ENCODE measurements around the gene ATP6V0E2. TPM values are rescaled to one million over a fixed set of nuclear protein-coding genes. Genes with fewer than 3 reads are reported as not detected.

Gene ATP6V0E2
- 10.4 TPM for polyA plus RNA-seq (2013, experiment 1 of 2)
- polyA plus RNA-seq (2013, experiment 2 of 2) = 9.8 TPM

- Histone ChIP-seq H3K18ac (ENCODE audit: low read length) (peak within 1 kb of the TSS; percentile 24), H3K36me3 (ENCODE audit: control insufficient read depth, insufficient read depth, low read length) (no peaks in the 10 kb centered on the region), H3K9ac (ENCODE audit: low read length) (peak within 1 kb of the TSS; percentile 74), H2BK15ac (replicated peaks; ENCODE audit: low read depth) (no peak within 1 kb of the TSS), H2AK5ac (ENCODE audit: low read length) (no peak within 1 kb of the TSS), H3K27me3 (ENCODE audit: insufficient read depth, low read length, poor library complexity) (peaks cover 3% of the 10 kb centered on the region), H3K79me1 (ENCODE audit: low read length) (no peaks in the 10 kb centered on the region), H3K27ac (ENCODE audit: low read depth, low read length) (no peak within 1 kb of the TSS), H4K8ac (ENCODE audit: low read depth, low read length) (no peak within 1 kb of the TSS), H2BK5ac (ENCODE audit: low read length) (no peak within 1 kb of the TSS), H3K79me2 (ENCODE audit: control insufficient read depth, insufficient read depth, low read length) (no peaks in the 10 kb centered on the region), H3K23ac (ENCODE audit: low read length) (no peak within 1 kb of the TSS), H2BK120ac (ENCODE audit: low read depth, low read length) (no peak within 1 kb of the TSS), H3K4me1 (ENCODE audit: control insufficient read depth, low read depth, low read length) (no peaks in the 10 kb centered on the region), H3K4ac (ENCODE audit: low read depth, low read length) (no peak within 1 kb of the TSS), H3K56ac (ENCODE audit: low read length) (peak within 1 kb of the TSS; percentile 85), H4K5ac (ENCODE audit: low read length) (no peak within 1 kb of the TSS), H3K4me3 (ENCODE audit: low read length) (peak within 1 kb of the TSS; percentile 46), H3K4me2 (ENCODE audit: low read length) (peak within 1 kb of the TSS; percentile 94)
- peak; percentile 92 for DNase-seq
- no CpG with 5 or more reads among the region's 93 CpGs for WGBS (ENCODE audit: extremely low coverage, insufficient coverage, low lambda C conversion rate)
Measured at GRCh38 chr7:149873074-149873969, at the start of gene ATP6V0E2. ATP6V0E2 (plus strand) TSS chr7:149873969; CDS start chr7:149874066, 97 bp downstream.

- Histone ChIP-seq H3K18ac (ENCODE audit: low read length) (no peak overlapping the region), H3K23ac (ENCODE audit: low read length) (no peak overlapping the region), H2AK5ac (ENCODE audit: low read length) (no peak overlapping the region), H3K9ac (ENCODE audit: low read length) (no peak overlapping the region), H3K4me1 (ENCODE audit: control insufficient read depth, low read depth, low read length) (no peaks in the 10 kb centered on the region), H3K56ac (ENCODE audit: low read length) (no peak overlapping the region), H3K4me3 (ENCODE audit: low read length) (no peak overlapping the region), H2BK120ac (ENCODE audit: low read depth, low read length) (no peak overlapping the region), H3K79me1 (ENCODE audit: low read length) (no peaks in the 10 kb centered on the region), H4K8ac (ENCODE audit: low read depth, low read length) (no peak overlapping the region), H3K4ac (ENCODE audit: low read depth, low read length) (no peak overlapping the region), H3K27me3 (ENCODE audit: insufficient read depth, low read length, poor library complexity) (no peaks in the 10 kb centered on the region), H2BK15ac (replicated peaks; ENCODE audit: low read depth) (no peak overlapping the region), H2BK5ac (ENCODE audit: low read length) (no peak overlapping the region), H4K5ac (ENCODE audit: low read length) (no peak overlapping the region), H3K36me3 (ENCODE audit: control insufficient read depth, insufficient read depth, low read length) (no peaks in the 10 kb centered on the region), H3K79me2 (ENCODE audit: control insufficient read depth, insufficient read depth, low read length) (no peaks in the 10 kb centered on the region), H3K4me2 (ENCODE audit: low read length) (no peak overlapping the region), H3K27ac (ENCODE audit: low read depth, low read length) (no peak overlapping the region)
- WGBS (ENCODE audit: extremely low coverage, insufficient coverage, low lambda C conversion rate) = no CpG with 5 or more reads among the region's 13 CpGs
- DNase-seq = no peak
Measured at GRCh38 chr7:149824301-149824741, 49.4 kb upstream of the ATP6V0E2 start.

GRCh38 chr7:149824748-149825566, 48.8 kb upstream of the ATP6V0E2 start:
- Histone ChIP-seq H3K23ac (ENCODE audit: low read length) (no peak overlapping the region), H2BK15ac (replicated peaks; ENCODE audit: low read depth) (no peak overlapping the region), H3K18ac (ENCODE audit: low read length) (no peak overlapping the region), H2AK5ac (ENCODE audit: low read length) (no peak overlapping the region), H3K79me1 (ENCODE audit: low read length) (no peaks in the 10 kb centered on the region), H3K4me3 (ENCODE audit: low read length) (no peak overlapping the region), H2BK120ac (ENCODE audit: low read depth, low read length) (no peak overlapping the region), H3K36me3 (ENCODE audit: control insufficient read depth, insufficient read depth, low read length) (no peaks in the 10 kb centered on the region), H4K5ac (ENCODE audit: low read length) (no peak overlapping the region), H4K8ac (ENCODE audit: low read depth, low read length) (no peak overlapping the region), H3K4me1 (ENCODE audit: control insufficient read depth, low read depth, low read length) (no peaks in the 10 kb centered on the region), H3K27ac (ENCODE audit: low read depth, low read length) (no peak overlapping the region), H3K27me3 (ENCODE audit: insufficient read depth, low read length, poor library complexity) (no peaks in the 10 kb centered on the region), H3K79me2 (ENCODE audit: control insufficient read depth, insufficient read depth, low read length) (no peaks in the 10 kb centered on the region), H3K4ac (ENCODE audit: low read depth, low read length) (no peak overlapping the region), H3K9ac (ENCODE audit: low read length) (no peak overlapping the region), H2BK5ac (ENCODE audit: low read length) (no peak overlapping the region), H3K56ac (ENCODE audit: low read length) (no peak overlapping the region), H3K4me2 (ENCODE audit: low read length) (no peak overlapping the region)
- WGBS (ENCODE audit: extremely low coverage, insufficient coverage, low lambda C conversion rate) = no CpG with 5 or more reads among the region's 19 CpGs
- no peak for DNase-seq

GRCh38 chr7:149825567-149826343, 48.0 kb upstream of the ATP6V0E2 start:
- Histone ChIP-seq H3K79me2 (ENCODE audit: control insufficient read depth, insufficient read depth, low read length) (no peaks in the 10 kb centered on the region), H3K36me3 (ENCODE audit: control insufficient read depth, insufficient read depth, low read length) (no peaks in the 10 kb centered on the region), H3K4me3 (ENCODE audit: low read length) (no peak overlapping the region), H2BK15ac (replicated peaks; ENCODE audit: low read depth) (no peak overlapping the region), H3K4ac (ENCODE audit: low read depth, low read length) (no peak overlapping the region), H4K5ac (ENCODE audit: low read length) (no peak overlapping the region), H3K23ac (ENCODE audit: low read length) (no peak overlapping the region), H3K79me1 (ENCODE audit: low read length) (no peaks in the 10 kb centered on the region), H2BK120ac (ENCODE audit: low read depth, low read length) (no peak overlapping the region), H2AK5ac (ENCODE audit: low read length) (no peak overlapping the region), H3K27me3 (ENCODE audit: insufficient read depth, low read length, poor library complexity) (no peaks in the 10 kb centered on the region), H3K18ac (ENCODE audit: low read length) (no peak overlapping the region), H3K9ac (ENCODE audit: low read length) (no peak overlapping the region), H4K8ac (ENCODE audit: low read depth, low read length) (no peak overlapping the region), H2BK5ac (ENCODE audit: low read length) (no peak overlapping the region), H3K4me2 (ENCODE audit: low read length) (no peak overlapping the region), H3K4me1 (ENCODE audit: control insufficient read depth, low read depth, low read length) (no peaks in the 10 kb centered on the region), H3K27ac (ENCODE audit: low read depth, low read length) (no peak overlapping the region), H3K56ac (ENCODE audit: low read length) (no peak overlapping the region)
- no peak for DNase-seq
- no CpG with 5 or more reads among the region's 19 CpGs for WGBS (ENCODE audit: extremely low coverage, insufficient coverage, low lambda C conversion rate)

- Histone ChIP-seq H3K23ac (ENCODE audit: low read length) (no peak overlapping the region), H3K4ac (ENCODE audit: low read depth, low read length) (no peak overlapping the region), H2BK15ac (replicated peaks; ENCODE audit: low read depth) (no peak overlapping the region), H3K36me3 (ENCODE audit: control insufficient read depth, insufficient read depth, low read length) (no peaks in the 10 kb centered on the region), H4K5ac (ENCODE audit: low read length) (no peak overlapping the region), H3K56ac (ENCODE audit: low read length) (no peak overlapping the region), H2BK5ac (ENCODE audit: low read length) (no peak overlapping the region), H4K8ac (ENCODE audit: low read depth, low read length) (no peak overlapping the region), H3K4me2 (ENCODE audit: low read length) (no peak overlapping the region), H2BK120ac (ENCODE audit: low read depth, low read length) (no peak overlapping the region), H3K79me1 (ENCODE audit: low read length) (no peaks in the 10 kb centered on the region), H3K27ac (ENCODE audit: low read depth, low read length) (no peak overlapping the region), H3K18ac (ENCODE audit: low read length) (no peak overlapping the region), H2AK5ac (ENCODE audit: low read length) (no peak overlapping the region), H3K4me1 (ENCODE audit: control insufficient read depth, low read depth, low read length) (no peaks in the 10 kb centered on the region), H3K9ac (ENCODE audit: low read length) (no peak overlapping the region), H3K79me2 (ENCODE audit: control insufficient read depth, insufficient read depth, low read length) (no peaks in the 10 kb centered on the region), H3K27me3 (ENCODE audit: insufficient read depth, low read length, poor library complexity) (no peaks in the 10 kb centered on the region), H3K4me3 (ENCODE audit: low read length) (no peak overlapping the region)
- no peak for DNase-seq
- no CpG with 5 or more reads among the region's 12 CpGs for WGBS (ENCODE audit: extremely low coverage, insufficient coverage, low lambda C conversion rate)
Measured at GRCh38 chr7:149826344-149827088, 47.3 kb upstream of the ATP6V0E2 start.
